ENCODE results near the gene RXRG. TPM values are rescaled to one million over a fixed set of nuclear protein-coding genes. Genes with fewer than 3 reads are reported as not detected.

Gene RXRG
- polyA plus RNA-seq (2013, experiment 1 of 2), result not detected
- not detected for polyA plus RNA-seq (2013, experiment 2 of 2)

GRCh38 chr1:165444897-165445370, at the start of gene RXRG:
TSS of gene RXRG (minus strand) at chr1:165445126. CDS start at chr1:165444893, 233 bp downstream.
- Histone ChIP-seq H2BK5ac (ENCODE audit: low read depth, low read length, poor library complexity, severe bottlenecking) (no peak within 1 kb of the TSS), H3K4me1 (ENCODE audit: control insufficient read depth, insufficient read depth, low read depth, low read length) (peaks cover 2% of the 10 kb centered on the region), H3K36me3 (ENCODE audit: control insufficient read depth in 1 of 2, insufficient read depth in 2 of 2, low read depth in 1 of 2, low read length in 2 of 2) (no peaks in the 10 kb centered on the region), H3K18ac (ENCODE audit: low read depth in 1 of 2, low read length in 2 of 2) (no peak within 1 kb of the TSS), H2BK120ac (ENCODE audit: low read depth, low read length) (no peak within 1 kb of the TSS), H3K9me3 (ENCODE audit: control insufficient read depth, low read length) (no peaks in the 10 kb centered on the region), H2AFZ (ENCODE audit: low read depth, low read length) (peak within 1 kb of the TSS; percentile 19), H3K79me1 (replicated peaks; ENCODE audit: low read length, poor library complexity, severe bottlenecking) (no peaks in the 10 kb centered on the region), H4K91ac (ENCODE audit: low read length) (no peak within 1 kb of the TSS), H3K4ac (ENCODE audit: low read depth in 1 of 2, low read length in 2 of 2) (no peak within 1 kb of the TSS), H3K9ac (ENCODE audit: low read length) (peak within 1 kb of the TSS; percentile 48), H2AK5ac (ENCODE audit: low read length, severe bottlenecking) (no peak within 1 kb of the TSS), H3K27me3 (ENCODE audit: control insufficient read depth in 1 of 2, insufficient read depth in 1 of 2, low read length in 2 of 2) (peaks cover 58 to 68% of the 10 kb centered on the region in 2 experiments), H2BK12ac (ENCODE audit: low read length in 2 of 2) (no peak within 1 kb of the TSS), H3K27ac (ENCODE audit: low read length, poor library complexity, severe bottlenecking) (no peak within 1 kb of the TSS), H3K23ac (ENCODE audit: low read length in 2 of 2) (peak within 1 kb of the TSS in 1 of 2 experiments; percentile 72), H2BK15ac (ENCODE audit: low read depth, poor library complexity, severe bottlenecking) (no peak within 1 kb of the TSS), H3K4me2 (ENCODE audit: low read length, poor library complexity, severe bottlenecking) (peak within 1 kb of the TSS; percentile 6), H4K8ac (ENCODE audit: low read length) (no peak within 1 kb of the TSS), H3K4me3 (ENCODE audit: insufficient read depth in 1 of 2, low read depth in 1 of 2, low read length in 2 of 2) (peak within 1 kb of the TSS in 1 of 2 experiments; percentile 74), H3K14ac (ENCODE audit: low read length in 2 of 2) (no peak within 1 kb of the TSS)
- DNase-seq, result peak; percentile 40
- WGBS, result 1% methylated on average over 29 of the region's 33 CpGs

- H3K27me3 ChIP-seq (ENCODE audit: control insufficient read depth in 1 of 2, insufficient read depth in 1 of 2, low read length in 2 of 2), result peaks cover 14 to 26% of the 10 kb centered on the region in 2 experiments
- no peak for DNase-seq
- H2BK120ac ChIP-seq (ENCODE audit: low read depth, low read length), result no peak overlapping the region
- H2BK12ac ChIP-seq (ENCODE audit: low read length in 2 of 2), result no peak overlapping the region
- H4K8ac ChIP-seq (ENCODE audit: low read length), result no peak overlapping the region
- H4K91ac ChIP-seq (ENCODE audit: low read length), result no peak overlapping the region
- no peak overlapping the region for H2AK5ac ChIP-seq (ENCODE audit: low read length, severe bottlenecking)
- no peak overlapping the region for H2BK5ac ChIP-seq (ENCODE audit: low read depth, low read length, poor library complexity, severe bottlenecking)
- 88% methylated on average over 6 of the region's 6 CpGs for WGBS
- no peak overlapping the region for H2AFZ ChIP-seq (ENCODE audit: low read depth, low read length)
- H3K9ac ChIP-seq (ENCODE audit: low read length), result no peak overlapping the region
- H3K23ac ChIP-seq (ENCODE audit: low read length in 2 of 2), result no peak overlapping the region
- no peak overlapping the region for H3K4me3 ChIP-seq (ENCODE audit: insufficient read depth in 1 of 2, low read depth in 1 of 2, low read length in 2 of 2)
- H3K18ac ChIP-seq (ENCODE audit: low read depth in 1 of 2, low read length in 2 of 2), result no peak overlapping the region
- no peaks in the 10 kb centered on the region for H3K36me3 ChIP-seq (ENCODE audit: control insufficient read depth in 1 of 2, insufficient read depth in 2 of 2, low read depth in 1 of 2, low read length in 2 of 2)
- no peak overlapping the region for H3K4me2 ChIP-seq (ENCODE audit: low read length, poor library complexity, severe bottlenecking)
- H3K4ac ChIP-seq (ENCODE audit: low read depth in 1 of 2, low read length in 2 of 2), result no peak overlapping the region
- H3K27ac ChIP-seq (ENCODE audit: low read length, poor library complexity, severe bottlenecking), result no peak overlapping the region
- no peaks in the 10 kb centered on the region for H3K9me3 ChIP-seq (ENCODE audit: control insufficient read depth, low read length)
- no peak overlapping the region for H3K14ac ChIP-seq (ENCODE audit: low read length in 2 of 2)
- H3K79me1 ChIP-seq (replicated peaks; ENCODE audit: low read length, poor library complexity, severe bottlenecking), result no peaks in the 10 kb centered on the region
- peaks cover 2% of the 10 kb centered on the region for H3K4me1 ChIP-seq (ENCODE audit: control insufficient read depth, insufficient read depth, low read depth, low read length)
- H2BK15ac ChIP-seq (ENCODE audit: low read depth, poor library complexity, severe bottlenecking), result no peak overlapping the region
Observed at GRCh38 chr1:165492845-165493373, 48.0 kb upstream of the RXRG start.

DNA sequence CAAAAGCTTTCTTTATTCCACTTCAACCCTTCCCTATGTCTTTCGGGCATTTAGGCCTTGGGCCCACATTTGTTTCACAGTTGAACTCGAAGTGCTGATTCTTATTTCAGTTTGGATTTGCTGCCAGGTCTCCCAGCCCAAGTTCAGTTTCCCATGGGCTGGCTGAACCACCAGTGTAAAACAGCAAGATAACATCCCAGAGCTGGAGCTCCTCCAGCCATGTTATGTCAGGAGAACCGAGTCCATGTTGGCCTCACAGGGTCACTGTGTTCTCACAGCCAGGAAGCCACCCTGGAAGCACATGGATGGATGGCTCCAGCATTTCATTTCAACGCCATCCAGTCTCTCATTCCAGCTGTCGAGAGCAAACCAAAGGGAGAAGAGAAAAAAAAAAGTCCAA, 45.2 kb upstream of the RXRG start:
- no peak overlapping the region for H3K4ac ChIP-seq (ENCODE audit: low read depth in 1 of 2, low read length in 2 of 2)
- H2AK5ac ChIP-seq (ENCODE audit: low read length, severe bottlenecking), result no peak overlapping the region
- no peak overlapping the region for H3K9ac ChIP-seq (ENCODE audit: low read length)

GRCh38 chr1:165487921-165488320, 43.0 kb upstream of the RXRG start:
- H3K4me1 ChIP-seq (ENCODE audit: control insufficient read depth, insufficient read depth, low read depth, low read length), result no peaks in the 10 kb centered on the region
- no peak overlapping the region for H3K23ac ChIP-seq (ENCODE audit: low read length in 2 of 2)
- no peaks in the 10 kb centered on the region for H3K36me3 ChIP-seq (ENCODE audit: control insufficient read depth in 1 of 2, insufficient read depth in 2 of 2, low read depth in 1 of 2, low read length in 2 of 2)
- H3K18ac ChIP-seq (ENCODE audit: low read depth in 1 of 2, low read length in 2 of 2), result no peak overlapping the region
- no peak overlapping the region for H3K9ac ChIP-seq (ENCODE audit: low read length)
- H4K91ac ChIP-seq (ENCODE audit: low read length), result no peak overlapping the region
- H2BK12ac ChIP-seq (ENCODE audit: low read length in 2 of 2), result no peak overlapping the region
- H3K79me1 ChIP-seq (replicated peaks; ENCODE audit: low read length, poor library complexity, severe bottlenecking), result no peaks in the 10 kb centered on the region
- H4K8ac ChIP-seq (ENCODE audit: low read length), result no peak overlapping the region
- no peak overlapping the region for H2BK120ac ChIP-seq (ENCODE audit: low read depth, low read length)
- H2BK5ac ChIP-seq (ENCODE audit: low read depth, low read length, poor library complexity, severe bottlenecking), result no peak overlapping the region
- WGBS, result 56% methylated on average over 1 of the region's 1 CpG
- no peaks in the 10 kb centered on the region for H3K9me3 ChIP-seq (ENCODE audit: control insufficient read depth, low read length)
- no peak overlapping the region for H2AFZ ChIP-seq (ENCODE audit: low read depth, low read length)
- peaks cover 11 to 42% of the 10 kb centered on the region in 2 experiments for H3K27me3 ChIP-seq (ENCODE audit: control insufficient read depth in 1 of 2, insufficient read depth in 1 of 2, low read length in 2 of 2)
- no peak overlapping the region for H3K4ac ChIP-seq (ENCODE audit: low read depth in 1 of 2, low read length in 2 of 2)
- H2BK15ac ChIP-seq (ENCODE audit: low read depth, poor library complexity, severe bottlenecking), result no peak overlapping the region
- H3K14ac ChIP-seq (ENCODE audit: low read length in 2 of 2), result no peak overlapping the region
- DNase-seq, result no peak
- no peak overlapping the region for H3K4me2 ChIP-seq (ENCODE audit: low read length, poor library complexity, severe bottlenecking)
- H3K27ac ChIP-seq (ENCODE audit: low read length, poor library complexity, severe bottlenecking), result no peak overlapping the region
- H2AK5ac ChIP-seq (ENCODE audit: low read length, severe bottlenecking), result no peak overlapping the region
- no peak overlapping the region for H3K4me3 ChIP-seq (ENCODE audit: insufficient read depth in 1 of 2, low read depth in 1 of 2, low read length in 2 of 2)

More for the DNA sequence above, 45.2 kb upstream of the RXRG start:
- no peak overlapping the region for H3K27ac ChIP-seq (ENCODE audit: low read length, poor library complexity, severe bottlenecking)
- no peak overlapping the region for H3K14ac ChIP-seq (ENCODE audit: low read length in 2 of 2)
- H3K36me3 ChIP-seq (ENCODE audit: control insufficient read depth in 1 of 2, insufficient read depth in 2 of 2, low read depth in 1 of 2, low read length in 2 of 2), result no peaks in the 10 kb centered on the region
- no peak overlapping the region for H2BK5ac ChIP-seq (ENCODE audit: low read depth, low read length, poor library complexity, severe bottlenecking)
- H3K4me3 ChIP-seq (ENCODE audit: insufficient read depth in 1 of 2, low read depth in 1 of 2, low read length in 2 of 2), result no peak overlapping the region
- no peak overlapping the region for H2BK120ac ChIP-seq (ENCODE audit: low read depth, low read length)
- H2AFZ ChIP-seq (ENCODE audit: low read depth, low read length), result no peak overlapping the region
- H3K18ac ChIP-seq (ENCODE audit: low read depth in 1 of 2, low read length in 2 of 2), result no peak overlapping the region
- no peak overlapping the region for H4K91ac ChIP-seq (ENCODE audit: low read length)
- H3K27me3 ChIP-seq (ENCODE audit: control insufficient read depth in 1 of 2, insufficient read depth in 1 of 2, low read length in 2 of 2), result peaks cover 17 to 43% of the 10 kb centered on the region in 2 experiments
- no peak overlapping the region for H2BK15ac ChIP-seq (ENCODE audit: low read depth, poor library complexity, severe bottlenecking)
- H3K79me1 ChIP-seq (replicated peaks; ENCODE audit: low read length, poor library complexity, severe bottlenecking), result no peaks in the 10 kb centered on the region
- no peak overlapping the region for H3K4me2 ChIP-seq (ENCODE audit: low read length, poor library complexity, severe bottlenecking)
- no peaks in the 10 kb centered on the region for H3K9me3 ChIP-seq (ENCODE audit: control insufficient read depth, low read length)
- H2BK12ac ChIP-seq (ENCODE audit: low read length in 2 of 2), result no peak overlapping the region
- H3K23ac ChIP-seq (ENCODE audit: low read length in 2 of 2), result no peak overlapping the region
- no peaks in the 10 kb centered on the region for H3K4me1 ChIP-seq (ENCODE audit: control insufficient read depth, insufficient read depth, low read depth, low read length)
- 78% methylated on average over 4 of the region's 5 CpGs for WGBS
- no peak for DNase-seq
- no peak overlapping the region for H4K8ac ChIP-seq (ENCODE audit: low read length)
